HG03097 (cell line): ENCODE data around the gene SYT13.
"Not testable (repeated sequence)": the region's sequence is repeated elsewhere in the genome, so short reads cannot be mapped to it uniquely, and the experiment has no call there.

Experiments used
- ATAC-seq: cut with Tn5 transposase; IDR thresholded peaks from one replicate; pipeline ENCODE4 v1.9.1; 2021; ENCODE audit not compliant: unreplicated experiment, low FRiP score

The SYT13 gene

GRCh38 chr11:45313171-45313865 is 27.2 kb upstream of the SYT13 start:
- ATAC-seq: no peak

GRCh38 chr11:45305874-45306623 is 19.9 kb upstream of the SYT13 start:
- no peak for ATAC-seq

GRCh38 chr11:45304992-45305335 is 18.8 kb upstream of the SYT13 start:
- no peak for ATAC-seq

GRCh38 chr11:45304111-45304991 is 18.2 kb upstream of the SYT13 start:
- ATAC-seq: no peak

GRCh38 chr11:45303316-45303715 is 17.2 kb upstream of the SYT13 start:
- ATAC-seq: no peak

- no peak for ATAC-seq
Measured at GRCh38 chr11:45301537-45302246, 15.6 kb upstream of the SYT13 start.

GRCh38 chr11:45300715-45301114 is 14.6 kb upstream of the SYT13 start:
- ATAC-seq: no peak

GRCh38 chr11:45298718-45299117 is 12.6 kb upstream of the SYT13 start:
- no peak for ATAC-seq

- no peak for ATAC-seq
Measured at GRCh38 chr11:45296075-45296474, 9.9 kb upstream of the SYT13 start.

- no peak for ATAC-seq
Measured at GRCh38 chr11:45294499-45294898, 8.4 kb upstream of the SYT13 start.

- not testable (repeated sequence) for ATAC-seq
Measured at GRCh38 chr11:45293566-45294192, 7.5 kb upstream of the SYT13 start.

GRCh38 chr11:45290586-45290985 is 4.4 kb upstream of the SYT13 start:
- ATAC-seq: no peak

- no peak for ATAC-seq
Measured at GRCh38 chr11:45289369-45289768, 3.2 kb upstream of the SYT13 start.

- no peak for ATAC-seq
Measured at GRCh38 chr11:45288339-45288738, 2.2 kb upstream of the SYT13 start.

GRCh38 chr11:45287316-45287903 is 1.3 kb upstream of the SYT13 start:
- ATAC-seq: no peak

GRCh38 chr11:45285250-45285828 is 802 bp downstream of the SYT13 start:
- ATAC-seq: no peak

GRCh38 chr11:45282081-45282480 is 4.1 kb downstream of the SYT13 start:
- ATAC-seq: no peak

GRCh38 chr11:45280449-45280848 is 5.7 kb downstream of the SYT13 start:
- ATAC-seq: no peak

- no peak for ATAC-seq
Measured at GRCh38 chr11:45279645-45280044, 6.5 kb downstream of the SYT13 start.

GRCh38 chr11:45278714-45279113 is 7.4 kb downstream of the SYT13 start:
- ATAC-seq: no peak
